ENCODE measurements around the gene GNPAT. TPM values are rescaled to one million over a fixed set of nuclear protein-coding genes. Genes with fewer than 3 reads are reported as not detected.

Gene GNPAT
- total RNA-seq, 2 experiments from 2014 or later = 11.8 to 12.8 TPM

DNA sequence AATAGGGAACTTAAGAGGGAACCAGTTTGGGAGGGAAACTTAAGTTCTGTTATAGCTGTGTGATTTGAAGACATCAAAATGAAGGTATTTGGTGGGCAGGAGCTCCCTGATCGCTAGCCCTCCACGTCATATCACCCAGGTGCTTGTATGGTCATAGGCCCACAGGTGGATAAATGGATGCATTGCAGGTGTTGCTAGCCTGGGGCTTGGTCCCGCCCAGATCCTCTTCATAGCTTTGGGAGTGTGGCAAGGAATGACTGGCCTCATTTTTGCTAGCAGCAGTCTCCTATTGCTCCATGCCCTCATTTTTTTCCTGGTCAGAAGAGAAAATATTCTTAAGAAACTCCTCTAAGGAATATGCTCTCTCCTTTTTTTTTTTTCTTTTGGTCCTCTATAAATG lies 11.3 kb downstream of the GNPAT start:
- TF ChIP-seq, protein P1, sequence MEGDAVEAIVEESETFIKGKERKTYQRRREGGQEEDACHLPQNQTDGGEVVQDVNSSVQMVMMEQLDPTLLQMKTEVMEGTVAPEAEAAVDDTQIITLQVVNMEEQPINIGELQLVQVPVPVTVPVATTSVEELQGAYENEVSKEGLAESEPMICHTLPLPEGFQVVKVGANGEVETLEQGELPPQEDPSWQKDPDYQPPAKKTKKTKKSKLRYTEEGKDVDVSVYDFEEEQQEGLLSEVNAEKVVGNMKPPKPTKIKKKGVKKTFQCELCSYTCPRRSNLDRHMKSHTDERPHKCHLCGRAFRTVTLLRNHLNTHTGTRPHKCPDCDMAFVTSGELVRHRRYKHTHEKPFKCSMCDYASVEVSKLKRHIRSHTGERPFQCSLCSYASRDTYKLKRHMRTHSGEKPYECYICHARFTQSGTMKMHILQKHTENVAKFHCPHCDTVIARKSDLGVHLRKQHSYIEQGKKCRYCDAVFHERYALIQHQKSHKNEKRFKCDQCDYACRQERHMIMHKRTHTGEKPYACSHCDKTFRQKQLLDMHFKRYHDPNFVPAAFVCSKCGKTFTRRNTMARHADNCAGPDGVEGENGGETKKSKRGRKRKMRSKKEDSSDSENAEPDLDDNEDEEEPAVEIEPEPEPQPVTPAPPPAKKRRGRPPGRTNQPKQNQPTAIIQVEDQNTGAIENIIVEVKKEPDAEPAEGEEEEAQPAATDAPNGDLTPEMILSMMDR (IDR thresholded peaks at IDR 0.05) = no peak
- no peaks in the 10 kb centered on the region for H3K4me1 ChIP-seq (ENCODE audit: insufficient read depth, low read length)
- Mint-ChIP-seq H3K4me1 (ENCODE audit: low read depth) (peaks cover 16% of the 10 kb centered on the region), H3K9me3 (no peaks in the 10 kb centered on the region), H3K36me3 (ENCODE audit: low read depth) (peaks cover 74% of the 10 kb centered on the region), H3K27ac (no peak overlapping the region), H3K27me3 (no peaks in the 10 kb centered on the region), H3K4me3 (no peak overlapping the region)
- H3K9me3 ChIP-seq (ENCODE audit: control insufficient read depth in 1 of 2, insufficient read depth in 1 of 2, low read length in 2 of 2) = no peaks in the 10 kb centered on the region
- intact Hi-C loops (cut with DNase I, micrococcal nuclease) = no loop called here
- CTCF ChIA-PET = no interaction called here
- DNase-seq (no peak), ATAC-seq (ENCODE audit: poor library complexity) (no peak)
- H3K27ac ChIP-seq (ENCODE audit: low read depth in 1 of 2, low read length in 2 of 2) = no peak overlapping the region
- H3K4me3 ChIP-seq (ENCODE audit: low read length) = no peak overlapping the region
- no peaks in the 10 kb centered on the region for H3K27me3 ChIP-seq (ENCODE audit: control insufficient read depth in 1 of 2, insufficient read depth in 2 of 2, low read length in 2 of 2)
- POLR2A ChIA-PET = no interaction called here
- H3K36me3 ChIP-seq (ENCODE audit: insufficient read depth, low read length) = peaks cover 53% of the 10 kb centered on the region

DNA sequence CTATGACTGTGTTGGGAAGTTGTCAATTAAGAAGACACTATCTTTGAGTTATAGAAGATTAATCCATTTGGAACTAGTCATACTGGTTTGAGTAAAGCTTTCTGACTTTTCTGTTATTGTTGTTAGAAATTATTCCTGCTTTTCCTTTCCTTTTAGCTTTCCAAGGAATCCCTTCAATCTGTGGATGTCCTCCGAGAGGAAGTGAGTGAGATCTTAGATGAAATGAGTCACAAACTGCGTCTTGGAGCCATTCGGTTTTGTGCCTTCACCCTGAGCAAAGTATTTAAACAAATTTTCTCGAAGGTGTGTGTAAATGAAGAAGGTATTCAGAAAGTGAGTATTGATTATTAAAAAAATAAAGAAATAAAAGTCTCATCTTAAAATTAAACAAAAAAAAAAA lies 19.3 kb downstream of the GNPAT start:
- Histone ChIP-seq H3K36me3 (ENCODE audit: insufficient read depth, low read length) (peaks cover 78% of the 10 kb centered on the region), H3K27ac (ENCODE audit: low read depth in 1 of 2, low read length in 2 of 2) (no peak overlapping the region), H3K27me3 (ENCODE audit: control insufficient read depth in 1 of 2, insufficient read depth in 2 of 2, low read length in 2 of 2) (no peaks in the 10 kb centered on the region), H3K4me1 (ENCODE audit: insufficient read depth, low read length) (no peaks in the 10 kb centered on the region), H3K4me3 (ENCODE audit: low read length) (no peak overlapping the region), H3K9me3 (ENCODE audit: control insufficient read depth in 1 of 2, insufficient read depth in 1 of 2, low read length in 2 of 2) (peaks cover 0 to 11% of the 10 kb centered on the region in 2 experiments)
- Mint-ChIP-seq H3K9me3 (no peaks in the 10 kb centered on the region), H3K4me3 (no peak overlapping the region), H3K4me1 (ENCODE audit: low read depth) (no peaks in the 10 kb centered on the region), H3K27ac (no peak overlapping the region), H3K27me3 (no peaks in the 10 kb centered on the region), H3K36me3 (ENCODE audit: low read depth) (peaks cover 97% of the 10 kb centered on the region)
- CTCF ChIA-PET = interaction anchor here (1.0 kb wide), 1 partner anchor 49 kb away, joined by 3 read pairs; no protein-coding TSS in a partner anchor
- no peak for ATAC-seq (ENCODE audit: poor library complexity)
- no peak for DNase-seq
- TF ChIP-seq, protein P1 (IDR thresholded peaks at IDR 0.05) = no peak
- intact Hi-C loops (cut with DNase I, micrococcal nuclease) = no loop called here
- POLR2A ChIA-PET = no interaction called here

DNA sequence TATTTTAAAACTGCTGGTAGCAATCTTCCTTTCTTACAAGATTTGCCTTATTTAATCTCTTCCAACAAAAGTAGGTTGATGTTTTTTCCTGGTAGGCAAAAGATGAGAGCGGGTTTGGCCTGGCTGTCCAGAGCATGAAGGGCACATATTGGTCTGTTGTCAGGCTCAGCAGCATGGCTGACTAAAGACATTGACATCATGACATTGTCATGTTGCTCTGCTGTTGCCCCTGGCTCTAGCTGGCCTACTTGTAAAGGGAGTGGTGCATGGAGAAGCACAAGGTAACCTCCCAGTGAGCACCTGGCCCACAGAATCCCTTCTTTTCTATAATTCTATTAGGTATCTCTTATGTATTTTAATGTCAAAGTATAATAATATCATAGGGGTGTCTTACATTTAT lies 23.6 kb downstream of the GNPAT start:
- POLR2A ChIA-PET = no interaction called here

More for the DNA sequence above, 23.6 kb downstream of the GNPAT start:
- H3K36me3 Mint-ChIP-seq (ENCODE audit: low read depth) = peaks cover 91% of the 10 kb centered on the region
- Histone ChIP-seq H3K27ac (ENCODE audit: low read depth in 1 of 2, low read length in 2 of 2) (no peak overlapping the region), H3K9me3 (ENCODE audit: control insufficient read depth in 1 of 2, insufficient read depth in 1 of 2, low read length in 2 of 2) (no peaks in the 10 kb centered on the region), H3K4me3 (ENCODE audit: low read length) (no peak overlapping the region), H3K36me3 (ENCODE audit: insufficient read depth, low read length) (peaks cover 68% of the 10 kb centered on the region), H3K27me3 (ENCODE audit: control insufficient read depth in 1 of 2, insufficient read depth in 2 of 2, low read length in 2 of 2) (no peaks in the 10 kb centered on the region), H3K4me1 (ENCODE audit: insufficient read depth, low read length) (no peaks in the 10 kb centered on the region)
- H3K4me3 Mint-ChIP-seq = no peak overlapping the region
- H3K27ac Mint-ChIP-seq = no peak overlapping the region
- no peaks in the 10 kb centered on the region for H3K4me1 Mint-ChIP-seq (ENCODE audit: low read depth)
- no peaks in the 10 kb centered on the region for H3K9me3 Mint-ChIP-seq
- intact Hi-C loops (cut with DNase I, micrococcal nuclease) = no loop called here
- ATAC-seq (ENCODE audit: poor library complexity) (no peak), DNase-seq (no peak)
- CTCF ChIA-PET = no interaction called here
- H3K27me3 Mint-ChIP-seq = no peaks in the 10 kb centered on the region
- TF ChIP-seq, protein P1 (IDR thresholded peaks at IDR 0.05) = no peak

Data from CD4-positive, alpha-beta T cell (primary cell).